HG03066 (cell line): Measurements from ENCODE around the gene FBN2.
"Not testable (repeated sequence)": the region's sequence is repeated elsewhere in the genome, so short reads cannot be mapped to it uniquely, and the experiment has no call there.

Experiments
- ATAC-seq: cut with Tn5 transposase; IDR thresholded peaks from one replicate; pipeline ENCODE4 v1.9.1; 2021; ENCODE audit warnings: low read depth; ENCODE audit not compliant: unreplicated experiment

FBN2 gene

DNA sequence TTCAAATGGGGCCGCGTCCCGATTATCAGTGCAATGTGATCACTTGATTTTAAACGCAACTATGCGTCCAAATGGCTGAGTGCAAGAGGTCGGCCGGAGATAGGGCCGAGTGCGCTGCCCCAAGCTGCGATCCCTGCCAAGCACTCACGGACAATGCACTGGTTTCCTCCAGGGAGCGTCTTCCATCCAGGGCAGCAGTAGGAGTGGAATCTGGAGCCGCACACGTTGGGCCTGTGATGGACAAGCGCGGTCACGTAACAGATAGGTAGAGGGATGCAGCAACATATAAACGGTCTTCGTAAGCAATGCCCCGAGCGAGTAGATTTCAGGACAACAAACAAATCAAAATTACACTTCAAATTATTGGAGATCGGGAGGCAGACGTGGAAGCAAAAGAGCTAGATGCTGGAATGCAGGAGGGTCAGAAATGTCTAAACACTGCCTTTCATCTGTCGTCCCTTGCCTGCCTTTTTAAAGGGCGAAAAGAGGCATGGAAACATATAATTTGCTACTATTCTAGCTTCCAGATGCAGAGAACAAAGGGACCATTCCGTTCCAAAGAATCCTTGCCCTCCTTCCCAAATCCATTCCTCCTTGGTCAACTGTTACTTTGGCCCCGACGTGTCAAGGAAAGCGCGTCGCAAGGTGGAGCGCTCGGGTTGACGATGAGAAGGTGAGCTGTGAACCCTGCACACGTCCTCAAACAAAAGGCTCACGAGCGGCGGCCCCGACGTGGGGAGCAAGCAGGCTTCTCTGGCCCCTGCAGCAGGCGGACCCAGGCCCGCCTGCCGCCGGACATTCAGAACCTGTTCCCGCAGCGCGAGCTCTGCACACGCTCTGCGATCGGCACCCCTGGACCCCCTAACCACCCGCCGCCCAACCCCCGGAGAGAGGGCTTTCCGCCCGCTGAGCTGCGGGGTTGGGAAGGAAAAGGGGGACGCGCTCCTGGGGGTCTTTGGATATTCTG, 1.5 kb downstream of the FBN2 start:
- no peak for ATAC-seq

DNA sequence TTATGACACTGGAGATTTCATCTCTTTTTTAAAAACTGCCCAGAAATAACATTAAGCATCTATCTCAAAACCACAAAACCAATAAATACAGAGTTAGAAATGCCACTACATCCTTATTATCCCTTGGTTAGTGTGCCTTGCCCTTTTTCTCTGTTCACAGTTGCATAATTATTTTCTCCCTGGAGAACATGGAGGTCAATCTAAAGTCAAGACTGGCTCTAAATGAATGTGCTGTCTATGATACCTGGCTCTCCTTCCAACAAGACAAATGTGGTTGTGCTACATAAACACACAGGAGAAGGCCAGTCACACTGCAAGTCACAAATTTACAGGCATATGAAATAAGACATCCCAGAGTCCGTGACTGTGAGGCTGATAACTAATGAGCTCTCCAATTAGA, 2.8 kb downstream of the FBN2 start:
- no peak for ATAC-seq

- no peak for ATAC-seq
Measured at GRCh38 chr5:128534726-128535125, 3.3 kb downstream of the FBN2 start.

GRCh38 chr5:128532776-128533175, 5.3 kb downstream of the FBN2 start:
- ATAC-seq: no peak

GRCh38 chr5:128532127-128532526, 5.9 kb downstream of the FBN2 start:
- ATAC-seq: no peak

- no peak for ATAC-seq
Measured at GRCh38 chr5:128528637-128529255, 9.3 kb downstream of the FBN2 start.

- ATAC-seq: no peak
Measured at GRCh38 chr5:128528126-128528525, 9.9 kb downstream of the FBN2 start.

- no peak for ATAC-seq
Measured at GRCh38 chr5:128527077-128527476, 11.0 kb downstream of the FBN2 start.

DNA sequence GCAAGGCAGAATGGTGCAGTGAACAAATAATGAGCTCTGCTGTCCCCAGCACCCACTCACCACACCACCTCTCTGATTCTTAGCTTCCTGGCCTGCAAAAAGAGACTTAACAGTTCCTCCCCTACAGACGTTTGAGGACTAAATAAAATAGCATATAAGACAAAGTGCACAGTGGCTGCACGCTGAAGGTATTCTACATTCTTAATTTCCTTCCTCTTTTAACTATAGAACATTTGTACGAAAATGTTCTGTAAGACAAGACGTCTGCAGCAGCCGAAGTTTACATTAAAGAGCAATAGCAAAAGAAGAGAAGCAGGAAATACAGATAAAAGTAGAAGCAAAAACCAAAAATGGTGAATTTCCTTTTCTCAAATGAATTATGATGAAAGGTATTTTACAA, 15.7 kb downstream of the FBN2 start:
- no peak for ATAC-seq

- no peak for ATAC-seq
Measured at GRCh38 chr5:128519827-128520226, 18.2 kb downstream of the FBN2 start.

DNA sequence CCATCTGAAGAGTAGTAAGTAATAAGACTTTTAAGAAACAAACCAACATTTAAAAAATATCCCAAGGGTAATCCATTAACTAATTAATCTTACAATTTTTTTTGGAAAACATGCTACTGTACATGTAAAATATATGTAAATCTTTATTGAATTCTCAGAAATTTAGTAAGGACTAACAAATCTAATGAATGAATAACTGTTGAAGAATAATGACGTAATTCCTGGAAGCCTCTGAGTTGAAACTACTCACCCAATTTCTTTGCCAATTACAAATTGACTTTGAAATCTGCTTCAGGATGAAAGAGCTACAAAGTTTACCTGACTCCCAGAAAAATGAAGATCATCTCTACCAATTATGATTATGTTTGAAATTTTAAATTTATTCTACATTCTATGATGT, 21.1 kb downstream of the FBN2 start:
- ATAC-seq: no peak

DNA sequence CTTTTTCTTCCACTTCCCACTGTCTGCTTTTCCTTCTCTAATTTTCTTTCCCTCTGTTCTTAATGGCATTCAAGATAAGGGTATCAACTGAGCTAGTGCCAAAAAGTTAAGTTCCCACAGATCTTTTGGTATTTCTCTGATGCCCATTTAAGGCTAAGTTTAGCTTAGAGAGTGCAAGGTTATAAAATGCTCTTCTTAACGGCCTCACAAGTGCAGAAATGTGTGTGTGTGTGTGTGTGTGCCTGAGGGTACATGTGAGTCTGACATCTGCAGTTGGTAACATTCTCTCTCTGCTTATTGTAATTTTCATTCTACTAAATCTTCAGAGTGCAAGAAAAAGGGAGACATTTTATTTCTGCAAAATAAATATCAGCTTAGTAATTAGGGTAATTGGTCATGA, 24.2 kb downstream of the FBN2 start:
- ATAC-seq: no peak

DNA sequence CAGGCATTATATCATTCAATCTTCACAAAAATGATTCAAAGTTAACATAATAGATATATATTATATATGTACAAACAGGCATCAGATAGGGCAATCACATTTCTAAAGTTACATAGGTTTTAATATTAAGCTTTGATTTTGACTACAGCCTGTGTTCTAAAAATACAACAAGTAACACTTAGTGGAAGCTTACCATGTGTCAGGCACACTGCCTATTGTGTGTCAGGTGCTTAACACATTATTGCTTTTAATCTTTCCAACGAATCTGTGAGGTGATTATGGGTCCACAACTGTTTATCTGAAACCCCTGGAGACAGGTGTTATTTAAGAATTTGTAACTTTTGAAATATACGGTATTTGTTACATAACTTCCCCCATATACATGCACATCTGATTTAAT, 25.2 kb downstream of the FBN2 start:
- ATAC-seq: no peak

- ATAC-seq: no peak
Measured at GRCh38 chr5:128506643-128507042, 31.4 kb downstream of the FBN2 start.

GRCh38 chr5:128503727-128504126, 34.3 kb downstream of the FBN2 start:
- ATAC-seq: not testable (repeated sequence)

- ATAC-seq: no peak
Measured at GRCh38 chr5:128498844-128499455, 39.1 kb downstream of the FBN2 start.

GRCh38 chr5:128494516-128494915, 43.5 kb downstream of the FBN2 start:
- ATAC-seq: no peak

DNA sequence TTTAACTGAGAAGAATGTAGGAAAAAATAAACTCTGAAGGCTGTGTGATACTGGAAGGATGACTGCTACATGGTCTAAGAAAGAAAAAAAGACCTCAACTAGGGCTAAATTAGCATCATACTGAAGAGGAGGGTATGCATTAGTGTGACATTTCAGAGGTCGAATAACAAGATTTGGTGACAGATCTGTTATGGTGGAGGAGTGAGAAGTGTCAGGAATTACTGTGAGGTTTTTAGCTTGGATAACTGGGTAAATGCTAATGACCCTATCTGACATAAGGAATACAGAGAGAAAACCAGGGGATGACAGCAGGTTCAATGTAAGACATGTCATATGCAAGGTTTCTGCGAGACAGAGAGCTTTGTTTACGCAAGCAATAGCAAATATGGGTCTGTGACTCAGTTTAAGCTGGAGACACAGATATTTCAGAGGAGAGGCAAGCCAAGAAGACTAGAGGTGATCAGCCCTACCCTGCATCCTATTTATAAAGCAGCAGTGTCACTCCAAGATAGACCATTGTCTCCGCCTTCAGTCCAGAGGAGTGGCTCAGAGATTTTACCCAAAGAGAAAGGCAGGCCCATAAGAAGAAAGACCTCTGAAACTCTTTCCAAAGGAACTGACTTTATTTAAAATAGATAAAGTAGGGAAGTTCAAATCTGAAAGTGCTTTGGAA, 44.3 kb downstream of the FBN2 start:
- ATAC-seq: no peak

- ATAC-seq: no peak
Measured at GRCh38 chr5:128491291-128491690, 46.8 kb downstream of the FBN2 start.

GRCh38 chr5:128490761-128491160, 47.3 kb downstream of the FBN2 start:
- no peak for ATAC-seq

DNA sequence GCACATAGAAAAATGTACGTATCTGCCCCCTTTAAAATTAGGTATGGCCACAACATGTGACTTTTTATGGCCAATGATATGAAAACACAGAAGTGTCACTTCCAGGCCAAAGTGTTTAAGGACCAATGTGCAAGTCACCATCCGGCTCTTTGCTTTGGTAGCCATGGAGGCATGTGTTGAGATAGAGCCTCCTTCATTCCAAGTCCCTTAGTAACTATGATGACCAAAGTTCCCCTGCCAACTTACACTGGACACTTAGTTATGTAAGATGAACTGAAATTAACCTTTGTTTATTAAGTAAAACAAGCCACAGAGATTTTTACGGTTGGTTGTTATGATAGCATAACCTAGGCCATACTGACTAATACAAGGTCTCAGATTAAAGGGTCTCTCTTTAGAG, 51.0 kb downstream of the FBN2 start:
- no peak for ATAC-seq
